ENCODE results near the gene SUSD3. TPM values are rescaled to one million over a fixed set of nuclear protein-coding genes. Genes with fewer than 3 reads are reported as not detected.

The SUSD3 gene
- total and polyA plus RNA-seq, 2 of the 4 experiments (the other 2 are of a cell fraction): 0.54 to 1.5 TPM

DNA sequence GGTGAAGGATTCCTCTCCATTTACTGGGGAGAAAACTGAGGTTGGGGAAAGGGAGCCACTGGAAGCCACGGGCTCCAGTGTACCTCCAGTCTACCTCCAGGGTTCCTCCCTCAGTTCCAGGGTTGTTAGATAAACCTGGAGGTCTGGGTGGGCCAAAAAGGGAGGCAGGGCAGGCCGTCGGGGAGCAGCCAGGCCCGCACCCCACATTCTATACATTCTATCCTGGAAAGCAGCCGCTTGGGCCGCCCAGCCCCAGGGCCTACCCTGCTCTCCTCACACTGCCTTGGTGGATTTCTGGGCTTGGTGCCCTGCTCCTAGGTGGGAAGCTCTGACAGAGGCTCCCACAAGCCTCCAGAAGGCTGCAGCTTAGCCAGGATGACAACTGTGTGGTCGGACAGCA, 18.1 kb upstream of the SUSD3 start:
- no peak overlapping the region for H3K14ac ChIP-seq (replicated peaks; ENCODE audit: low read depth, low read length)
- H2BK20ac ChIP-seq (ENCODE audit: low read depth, low read length): no peak overlapping the region
- no peak overlapping the region for H4K5ac ChIP-seq (ENCODE audit: low read depth, low read length)
- no peak overlapping the region for H2AK5ac ChIP-seq (ENCODE audit: low read depth, low read length)
- BruUV-seq (replicated peaks): no TSS peak
- H3K36me3 ChIP-seq (ENCODE audit: control insufficient read depth, insufficient read depth, low read length): no peaks in the 10 kb centered on the region
- no peaks in the 10 kb centered on the region for H3K9me1 ChIP-seq (ENCODE audit: insufficient read depth, low read length)
- ChIA-PET POLR2A (ENCODE audit: unreplicated experiment) (no interaction called here), CTCF (no interaction called here)
- no peak overlapping the region for H2BK120ac ChIP-seq (ENCODE audit: low read depth, low read length)
- no peak overlapping the region for H4K8ac ChIP-seq (ENCODE audit: low read depth in 2 of 2, low read length in 2 of 2)
- H3K56ac ChIP-seq (ENCODE audit: extremely low read depth, insufficient read depth, low read length): no peak overlapping the region
- H3K9me3 ChIP-seq (ENCODE audit: control insufficient read depth, insufficient read depth, low read length): peaks cover 2% of the 10 kb centered on the region; the same call in 1 of the 2 replicates
- WGBS, 2 experiments (ENCODE audit: extremely low coverage in 2 of 2, insufficient read length in 1 of 2): no CpG with 5 or more reads among the region's 7 CpGs
- in situ Hi-C loops (cut with MboI; ENCODE audit: low sequenced_read_pairs): no loop called here
- H3K23ac ChIP-seq (ENCODE audit: low read depth, low read length): no peak overlapping the region
- ATAC-seq (ENCODE audit: low read depth) (no peak), DNase-seq (no peak)
- no peak overlapping the region for H3K18ac ChIP-seq (ENCODE audit: low read depth, low read length)
- dilution Hi-C loops (cut with HindIII; ENCODE audit: low sequenced_read_pairs, unreplicated experiment): no loop called here
- H3K4ac ChIP-seq (ENCODE audit: low read depth, low read length): no peak overlapping the region
- intact Hi-C loops (cut with micrococcal nuclease): no loop called here
- no peak overlapping the region for H2AFZ ChIP-seq (replicated peaks; ENCODE audit: low read length, poor library complexity)
- no peaks in the 10 kb centered on the region for H3K79me1 ChIP-seq (ENCODE audit: low read depth in 1 of 2, low read length in 2 of 2)
- no peak overlapping the region for H2BK15ac ChIP-seq (ENCODE audit: low read depth, low read length)
- H2BK5ac ChIP-seq (ENCODE audit: low read depth, low read length, poor library complexity, severe bottlenecking): no peak overlapping the region
- no peaks in the 10 kb centered on the region for H4K20me1 ChIP-seq (ENCODE audit: insufficient read depth, low read length)
- H3K4me2 ChIP-seq (ENCODE audit: low read depth, low read length): no peak overlapping the region
- TF ChIP-seq RAD21 (IDR thresholded peaks at IDR 0.05; ENCODE audit: low read length) (no peak), MAZ (IDR thresholded peaks at IDR 0.05; ENCODE audit: borderline replicate concordance, low read depth, low read length) (no peak), SMC3 (IDR thresholded peaks at IDR 0.05; ENCODE audit: low read depth, low read length) (no peak), FOS (IDR thresholded peaks at IDR 0.05; ENCODE audit: low read depth, low read length) (no peak), RFX5 (IDR thresholded peaks at IDR 0.05; ENCODE audit: low read depth, low read length) (no peak), MAFK (IDR thresholded peaks at IDR 0.05; ENCODE audit: low read depth, low read length) (no peak), CHD1 (IDR thresholded peaks at IDR 0.05; ENCODE audit: low read depth, low read length) (no peak), NFE2L2 (IDR thresholded peaks at IDR 0.05; ENCODE audit: low read depth, low read length) (no peak), BHLHE40 (IDR thresholded peaks at IDR 0.05; ENCODE audit: low read depth, low read length) (no peak)
- TF ChIP-seq, protein P1, sequence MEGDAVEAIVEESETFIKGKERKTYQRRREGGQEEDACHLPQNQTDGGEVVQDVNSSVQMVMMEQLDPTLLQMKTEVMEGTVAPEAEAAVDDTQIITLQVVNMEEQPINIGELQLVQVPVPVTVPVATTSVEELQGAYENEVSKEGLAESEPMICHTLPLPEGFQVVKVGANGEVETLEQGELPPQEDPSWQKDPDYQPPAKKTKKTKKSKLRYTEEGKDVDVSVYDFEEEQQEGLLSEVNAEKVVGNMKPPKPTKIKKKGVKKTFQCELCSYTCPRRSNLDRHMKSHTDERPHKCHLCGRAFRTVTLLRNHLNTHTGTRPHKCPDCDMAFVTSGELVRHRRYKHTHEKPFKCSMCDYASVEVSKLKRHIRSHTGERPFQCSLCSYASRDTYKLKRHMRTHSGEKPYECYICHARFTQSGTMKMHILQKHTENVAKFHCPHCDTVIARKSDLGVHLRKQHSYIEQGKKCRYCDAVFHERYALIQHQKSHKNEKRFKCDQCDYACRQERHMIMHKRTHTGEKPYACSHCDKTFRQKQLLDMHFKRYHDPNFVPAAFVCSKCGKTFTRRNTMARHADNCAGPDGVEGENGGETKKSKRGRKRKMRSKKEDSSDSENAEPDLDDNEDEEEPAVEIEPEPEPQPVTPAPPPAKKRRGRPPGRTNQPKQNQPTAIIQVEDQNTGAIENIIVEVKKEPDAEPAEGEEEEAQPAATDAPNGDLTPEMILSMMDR (conservative IDR thresholded peaks at IDR 0.05; ENCODE audit: low read depth, low read length): no peak
- TF ChIP-seq, protein P2, sequence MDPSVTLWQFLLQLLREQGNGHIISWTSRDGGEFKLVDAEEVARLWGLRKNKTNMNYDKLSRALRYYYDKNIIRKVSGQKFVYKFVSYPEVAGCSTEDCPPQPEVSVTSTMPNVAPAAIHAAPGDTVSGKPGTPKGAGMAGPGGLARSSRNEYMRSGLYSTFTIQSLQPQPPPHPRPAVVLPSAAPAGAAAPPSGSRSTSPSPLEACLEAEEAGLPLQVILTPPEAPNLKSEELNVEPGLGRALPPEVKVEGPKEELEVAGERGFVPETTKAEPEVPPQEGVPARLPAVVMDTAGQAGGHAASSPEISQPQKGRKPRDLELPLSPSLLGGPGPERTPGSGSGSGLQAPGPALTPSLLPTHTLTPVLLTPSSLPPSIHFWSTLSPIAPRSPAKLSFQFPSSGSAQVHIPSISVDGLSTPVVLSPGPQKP (IDR thresholded peaks at IDR 0.05; ENCODE audit: borderline replicate concordance, low read depth, low read length): no peak
- TF ChIP-seq, protein P3, sequence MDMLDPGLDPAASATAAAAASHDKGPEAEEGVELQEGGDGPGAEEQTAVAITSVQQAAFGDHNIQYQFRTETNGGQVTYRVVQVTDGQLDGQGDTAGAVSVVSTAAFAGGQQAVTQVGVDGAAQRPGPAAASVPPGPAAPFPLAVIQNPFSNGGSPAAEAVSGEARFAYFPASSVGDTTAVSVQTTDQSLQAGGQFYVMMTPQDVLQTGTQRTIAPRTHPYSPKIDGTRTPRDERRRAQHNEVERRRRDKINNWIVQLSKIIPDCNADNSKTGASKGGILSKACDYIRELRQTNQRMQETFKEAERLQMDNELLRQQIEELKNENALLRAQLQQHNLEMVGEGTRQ (IDR thresholded peaks at IDR 0.05; ENCODE audit: low read depth, low read length): no peak
- H3K9ac ChIP-seq (ENCODE audit: low read depth, low read length): no peak overlapping the region
- H3K4me1 ChIP-seq (ENCODE audit: control insufficient read depth, insufficient read depth, low read length): no peaks in the 10 kb centered on the region
- H2AK9ac ChIP-seq (replicated peaks; ENCODE audit: low read depth, low read length, poor library complexity): no peak overlapping the region
- no peak overlapping the region for H4K91ac ChIP-seq (ENCODE audit: insufficient read depth, low read depth, low read length)
- H3K27me3 ChIP-seq (ENCODE audit: control insufficient read depth, insufficient read depth, low read length): peaks cover under 1% of the 10 kb centered on the region; the same call in 1 of the 2 replicates
- no peak overlapping the region for H3K27ac ChIP-seq (ENCODE audit: insufficient read depth, low read length)
- H3K4me3 ChIP-seq (ENCODE audit: insufficient read depth, low read depth, low read length): no peak overlapping the region
